CD4-positive, alpha-beta T cell (primary cell): ENCODE results near the gene ARSI. TPM values are rescaled to one million over a fixed set of nuclear protein-coding genes. Genes with fewer than 3 reads are reported as not detected.

Experiments
- ATAC-seq: fragments of 200-7000 bp; cut with Tn5 transposase; one replicate; pipeline ENCODE4 v1.10.0; 2022; ENCODE audit warnings: mild to moderate bottlenecking; ENCODE audit not compliant: poor library complexity
- CTCF ChIA-PET: fragments of 350-600 bp; sonication (Branson Sonifier 250); formaldehyde crosslinking; loops from one replicate; lab custom pipeline; 2021; ENCODE audit warnings: antibody characterized with exemption, inconsistent platforms; lab: Charles Lee
- POLR2A ChIA-PET: fragments of 350-600 bp; sonication (Branson Sonifier 250); formaldehyde crosslinking; loops from one replicate; lab custom pipeline; 2021; ENCODE audit warnings: antibody characterized with exemption, inconsistent platforms; lab: Charles Lee
- DNase-seq, 14 experiments: peaks; one replicate each; pipeline ENCODE4 v3.0.0-alpha.2; 2013 to 2020; ENCODE audit warnings: mixed read lengths in 2 of 14
- H3K27ac ChIP-seq, 2 donors: one replicate each; pipeline versions ENCODE4 v1.5.1 to v1.7.0; 2013; ENCODE audit warnings: low read length in 2 of 2, low read depth in 1 of 2, mild to moderate bottlenecking in 1 of 2
- H3K27me3 ChIP-seq, 2 experiments: 1 replicate in 1 of 2; 2 replicates in 1 of 2; pipeline versions ENCODE4 v1.6.1 to v1.7.0; 2013; ENCODE audit warnings: low read length in 2 of 2, control low read depth in 1 of 2, mild to moderate bottlenecking in 1 of 2, moderate library complexity in 1 of 2; ENCODE audit not compliant: insufficient read depth in 2 of 2, control insufficient read depth in 1 of 2
- H3K36me3 ChIP-seq: one replicate; pipeline ENCODE4 v1.6.1; 2013; ENCODE audit warnings: low read length, control low read depth; ENCODE audit not compliant: insufficient read depth
- H3K4me1 ChIP-seq: one replicate; pipeline ENCODE4 v1.6.1; 2013; ENCODE audit warnings: low read length, control low read depth; ENCODE audit not compliant: insufficient read depth
- H3K4me3 ChIP-seq: one replicate; pipeline ENCODE4 v1.5.1; 2013; ENCODE audit warnings: mild to moderate bottlenecking, low read length, moderate library complexity
- H3K9me3 ChIP-seq, 2 experiments: 1 replicate in 1 of 2; 2 replicates in 1 of 2; pipeline versions ENCODE4 v1.6.1 to v1.7.0; 2013; ENCODE audit warnings: low read length in 2 of 2, mild to moderate bottlenecking in 2 of 2, control low read depth in 1 of 2, moderate library complexity in 1 of 2; ENCODE audit not compliant: control insufficient read depth in 1 of 2, insufficient read depth in 1 of 2
- H3K27ac Mint-ChIP-seq: one replicate; pipeline ENCODE4 v1.8.0; 2020; ENCODE audit warnings: mixed read lengths
- H3K27me3 Mint-ChIP-seq: one replicate; pipeline ENCODE4 v1.8.0; 2021; ENCODE audit warnings: mixed read lengths
- H3K36me3 Mint-ChIP-seq: one replicate; pipeline ENCODE4 v1.8.0; 2021; ENCODE audit warnings: low read depth, mixed read lengths
- H3K4me1 Mint-ChIP-seq: one replicate; pipeline ENCODE4 v1.8.0; 2021; ENCODE audit warnings: low read depth, mixed read lengths
- H3K4me3 Mint-ChIP-seq: one replicate; pipeline ENCODE4 v1.8.0; 2020; ENCODE audit warnings: mild to moderate bottlenecking, mixed read lengths
- H3K9me3 Mint-ChIP-seq: one replicate; pipeline ENCODE4 v1.8.0; 2020; ENCODE audit warnings: mixed read lengths
- CTCF ChIP-seq: fragments of 200-600 bp; IDR thresholded peaks from one replicate; pipeline ENCODE4 v1.8.0; 2022; ENCODE audit warnings: antibody characterized with exemption, mild to moderate bottlenecking
- intact Hi-C, 2 experiments: fragments of 100-400 bp; cut with DNase I in 1 of 2; cut with micrococcal nuclease in 1 of 2; formaldehyde crosslinking; loops; one replicate each; pipeline versions ENCODE4 v1.15.1 to v1.9.0; 2023 to 2025; cut with DNase I, micrococcal nuclease
- total RNA-seq, 174 experiments: library from RNA in 2 of 174; stranded (reverse) in 2 of 174; gene quantifications; one replicate each; pipeline ENCODE4 v1.2.3 and lab custom pipeline; 2021 to 2026

ARSI gene
- total RNA-seq, 2 experiments from 2014 or later, result 0.22 to 0.56 TPM

- no peaks in the 10 kb centered on the region for H3K9me3 Mint-ChIP-seq
- ChIA-PET CTCF (interaction anchor here (0.7 kb wide), 1 partner anchor 9 kb away, joined by 3 read pairs; no protein-coding TSS in a partner anchor), POLR2A (interaction anchor here (0.6 kb wide), 1 partner anchor 834 kb away, joined by 4 read pairs; no protein-coding TSS in a partner anchor)
- H3K27me3 Mint-ChIP-seq, result no peaks in the 10 kb centered on the region
- no peak for DNase-seq
- H3K4me3 ChIP-seq, result no peak overlapping the region
- ATAC-seq, result no peak
- no peaks in the 10 kb centered on the region for H3K9me3 ChIP-seq
- H3K27ac Mint-ChIP-seq, result no peak overlapping the region
- intact Hi-C loops, result no loop called here
- H3K27ac ChIP-seq, result no peak overlapping the region
- no peaks in the 10 kb centered on the region for H3K36me3 ChIP-seq
- no peak overlapping the region for H3K4me3 Mint-ChIP-seq
- no peaks in the 10 kb centered on the region for H3K27me3 ChIP-seq
- no peaks in the 10 kb centered on the region for H3K36me3 Mint-ChIP-seq
- no peaks in the 10 kb centered on the region for H3K4me1 ChIP-seq
- TF ChIP-seq CTCF, result no peak
- H3K4me1 Mint-ChIP-seq, result no peaks in the 10 kb centered on the region
These were observed 16.1 kb upstream of the ARSI start for GRCh38 chr5:150318613-150319483.

GRCh38 chr5:150317048-150318003 is 14.6 kb upstream of the ARSI start:
- H3K27me3 ChIP-seq, result no peaks in the 10 kb centered on the region
- H3K27ac ChIP-seq, result no peak overlapping the region
- CTCF ChIA-PET, result no interaction called here
- no peaks in the 10 kb centered on the region for H3K36me3 ChIP-seq
- POLR2A ChIA-PET, result no interaction called here
- H3K36me3 Mint-ChIP-seq, result no peaks in the 10 kb centered on the region
- intact Hi-C loops, result no loop called here
- no peaks in the 10 kb centered on the region for H3K4me1 Mint-ChIP-seq
- no peak overlapping the region for H3K4me3 Mint-ChIP-seq
- TF ChIP-seq CTCF, result no peak
- H3K27me3 Mint-ChIP-seq, result no peaks in the 10 kb centered on the region
- H3K9me3 Mint-ChIP-seq, result no peaks in the 10 kb centered on the region
- DNase-seq (no peak), ATAC-seq (no peak)
- H3K27ac Mint-ChIP-seq, result no peak overlapping the region
- H3K4me1 ChIP-seq, result no peaks in the 10 kb centered on the region
- H3K4me3 ChIP-seq, result no peak overlapping the region
- H3K9me3 ChIP-seq, result no peaks in the 10 kb centered on the region

- no peaks in the 10 kb centered on the region for H3K9me3 Mint-ChIP-seq
- no peak for TF ChIP-seq CTCF
- CTCF ChIA-PET, result no interaction called here
These were observed 13.6 kb upstream of the ARSI start for GRCh38 chr5:150316320-150316719.

More at GRCh38 chr5:150316320-150316719, 13.6 kb upstream of the ARSI start:
- Mint-ChIP-seq H3K36me3 (no peaks in the 10 kb centered on the region), H3K4me1 (no peaks in the 10 kb centered on the region), H3K4me3 (no peak overlapping the region), H3K27me3 (no peaks in the 10 kb centered on the region), H3K27ac (no peak overlapping the region)
- H3K36me3 ChIP-seq, result no peaks in the 10 kb centered on the region
- H3K27ac ChIP-seq, result no peak overlapping the region
- intact Hi-C loops, result no loop called here
- no peaks in the 10 kb centered on the region for H3K9me3 ChIP-seq
- no peaks in the 10 kb centered on the region for H3K27me3 ChIP-seq
- no peak for DNase-seq
- H3K4me1 ChIP-seq, result no peaks in the 10 kb centered on the region
- no peak overlapping the region for H3K4me3 ChIP-seq
- ATAC-seq, result no peak
- POLR2A ChIA-PET, result no interaction called here
